Stimulated activated CD4-positive, alpha-beta T cell treated with anti-CD3 and anti-CD28 coated beads, TNF-alpha, amount 100 ng/mL, for 4 hours (primary cell): ENCODE measurements around the gene BAG1.

Source experiments
- DNase-seq, 3 experiments: peaks; one replicate each; pipeline ENCODE4 v3.0.0-alpha.2; 2020; ENCODE audit warnings: low read depth in 3 of 3

BAG1 gene

DNA sequence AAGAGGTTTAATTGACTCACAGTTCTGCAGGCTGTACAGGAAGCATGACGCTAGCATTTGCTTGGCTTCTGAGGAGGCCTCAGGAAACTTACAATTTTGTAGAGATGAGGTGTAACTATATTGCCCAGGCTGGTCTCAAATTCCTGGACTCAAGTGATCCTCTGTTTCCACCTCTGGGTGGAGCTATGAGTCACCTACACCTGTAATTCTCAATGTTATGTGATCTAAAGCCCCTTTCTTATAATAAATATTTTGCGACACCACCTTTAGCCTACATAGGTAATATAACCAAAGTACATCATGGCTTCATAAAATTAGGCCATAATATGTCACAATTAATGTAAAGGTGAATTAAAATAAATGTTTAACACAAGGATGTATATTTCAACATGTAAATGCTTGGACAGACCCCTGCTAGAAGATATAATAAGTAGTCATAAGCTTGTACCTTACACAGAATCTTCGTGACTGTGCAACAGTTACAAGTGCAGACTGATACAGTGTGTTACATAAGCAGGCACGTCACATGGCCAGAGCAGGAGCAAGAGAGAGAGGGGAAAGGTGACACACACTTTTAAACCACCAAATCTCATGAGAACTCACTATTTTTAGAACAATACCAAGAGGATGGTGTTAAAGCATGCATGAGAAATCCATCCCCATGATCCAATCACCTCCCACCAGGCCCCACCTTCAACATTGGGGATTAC, 54.3 kb downstream of the BAG1 start:
- DNase-seq = no peak

DNA sequence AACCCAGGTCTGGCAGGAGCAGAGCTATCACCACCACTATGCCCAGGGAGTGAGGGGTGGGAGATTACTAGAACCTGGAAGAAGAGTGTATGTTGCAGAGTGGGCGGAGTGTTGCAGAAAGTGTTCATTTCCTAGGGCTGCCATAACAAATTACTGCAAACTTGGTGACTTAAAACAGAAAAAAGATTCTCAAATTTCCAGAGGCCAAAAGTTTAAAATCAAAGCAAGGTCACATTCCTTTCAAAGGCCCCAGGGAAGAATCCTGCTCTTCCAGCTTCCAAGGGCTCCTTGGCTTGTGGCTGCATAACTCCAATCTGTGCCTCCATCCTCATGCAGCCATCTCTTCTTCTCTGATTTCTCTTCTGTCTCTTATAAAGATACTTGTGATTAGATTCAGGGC, 55.1 kb downstream of the BAG1 start:
- no peak for DNase-seq

DNA sequence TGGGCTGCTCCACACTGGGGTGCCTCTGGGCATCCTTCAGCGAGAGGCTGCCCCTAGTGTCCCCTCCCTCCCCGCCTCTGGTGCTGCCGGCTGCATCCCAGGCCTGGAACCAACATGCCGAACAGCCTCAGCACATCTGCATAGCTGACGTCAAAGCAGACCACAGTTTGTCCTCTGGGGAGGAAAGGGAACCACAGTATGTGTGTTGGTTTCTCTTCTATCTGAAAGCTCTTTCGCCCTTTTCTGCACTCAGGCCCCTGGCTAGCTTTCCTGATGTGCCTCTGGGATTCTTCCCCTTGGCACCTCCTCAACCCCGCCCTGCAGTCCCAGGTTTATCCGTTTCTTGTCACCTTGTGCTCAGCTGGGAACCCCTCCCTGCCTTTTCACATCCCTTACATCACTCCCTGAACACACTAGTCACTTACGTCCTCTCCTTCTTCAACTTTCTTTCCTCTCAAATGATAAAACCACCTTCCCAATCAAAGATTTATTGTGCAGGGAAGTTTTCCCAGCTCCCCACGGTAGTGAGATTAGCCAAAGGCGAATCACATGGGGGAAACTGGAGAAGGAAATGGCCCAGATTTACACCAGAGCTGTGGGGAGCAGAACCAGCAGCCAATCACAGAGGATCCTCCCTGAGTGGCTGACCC, 61.8 kb downstream of the BAG1 start:
- no peak for DNase-seq
